Stimulated activated CD8-positive, alpha-beta memory T cell treated with anti-CD3 and anti-CD28 coated beads, Interleukin-12 subunit alpha, Interleukin-12 subunit beta, amount 100 ng/mL, for 1 hour (primary cell): Measurements from ENCODE around the gene MEIS1.
"Not testable (repeated sequence)": the region's sequence is repeated elsewhere in the genome, so short reads cannot be mapped to it uniquely, and the experiment has no call there.

Source experiments
- DNase-seq: peaks from one replicate; pipeline ENCODE4 v3.0.0-alpha.2; 2020; ENCODE audit warnings: low read depth

MEIS1 gene

GRCh38 chr2:66434679-66435548 is at the start of gene MEIS1:
TSS of gene MEIS1 (plus strand) at chr2:66435125. CDS start at chr2:66435857, 732 bp downstream.
- DNase-seq: no peak

GRCh38 chr2:66387016-66387753 is 47.7 kb upstream of the MEIS1 start:
- DNase-seq: no peak

GRCh38 chr2:66389651-66390131 is 45.2 kb upstream of the MEIS1 start:
- DNase-seq: no peak

DNA sequence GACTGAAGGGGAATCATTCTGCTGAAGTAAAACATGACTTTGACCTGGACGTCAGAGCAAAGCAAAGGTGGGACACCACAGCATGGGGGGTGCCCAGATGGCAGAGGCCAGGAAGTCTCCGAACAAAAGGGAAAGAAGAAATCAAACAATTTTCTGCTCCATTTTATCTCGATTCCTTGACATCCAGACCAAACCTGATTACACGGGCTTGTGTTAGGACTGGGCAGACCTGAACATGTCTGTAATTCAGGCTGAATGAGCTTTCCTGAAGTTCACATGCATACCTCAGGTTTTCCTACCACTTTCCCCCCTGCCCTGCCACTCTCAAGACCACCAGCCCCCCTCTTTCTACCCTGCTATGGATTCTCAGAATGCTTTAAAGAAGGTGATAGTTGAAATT is 44.8 kb upstream of the MEIS1 start:
- no peak for DNase-seq

DNA sequence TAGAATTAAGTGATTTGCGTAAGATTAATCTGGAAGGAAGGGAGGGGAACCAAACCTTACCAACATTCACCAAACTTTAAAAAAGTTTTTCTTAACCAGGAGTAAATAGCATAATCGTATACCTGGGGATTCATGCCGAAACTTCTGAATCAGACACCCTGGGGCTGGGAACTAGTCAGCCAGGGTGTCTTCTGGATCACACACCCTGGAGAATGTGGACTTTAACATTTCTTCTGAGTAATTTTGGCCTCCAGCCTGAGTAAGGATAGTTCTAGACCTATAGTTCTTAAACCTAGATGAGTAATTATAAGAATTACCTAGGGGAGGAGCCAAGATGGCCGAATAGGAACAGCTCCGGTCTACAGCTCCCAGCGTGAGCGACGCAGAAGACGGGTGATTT is 44.1 kb upstream of the MEIS1 start:
- no peak for DNase-seq

DNA sequence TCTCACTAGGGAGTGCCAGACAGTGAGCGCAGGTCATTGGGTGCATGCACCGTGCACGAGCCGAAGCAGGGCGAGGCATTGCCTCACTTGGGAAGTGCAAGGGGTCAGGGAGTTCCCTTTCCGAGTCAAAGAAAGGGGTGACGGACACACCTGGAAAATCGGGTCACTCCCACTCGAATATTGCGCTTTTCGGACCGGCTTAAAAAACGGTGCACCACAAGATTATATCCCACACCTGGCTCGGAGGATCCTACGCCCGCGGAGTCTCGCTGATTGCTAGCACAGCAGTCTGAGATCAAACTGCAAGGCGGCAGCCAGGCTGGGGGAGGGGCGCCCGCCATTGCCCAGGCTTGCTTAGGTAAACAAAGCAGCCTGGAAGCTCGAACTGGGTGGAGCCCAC is 43.7 kb upstream of the MEIS1 start:
- DNase-seq: not testable (repeated sequence)

- no peak for DNase-seq
These were observed 29.5 kb upstream of the MEIS1 start for GRCh38 chr2:66405473-66405872.

GRCh38 chr2:66408905-66409304 is 26.0 kb upstream of the MEIS1 start:
- DNase-seq: no peak

GRCh38 chr2:66412874-66413273 is 22.1 kb upstream of the MEIS1 start:
- DNase-seq: no peak

- no peak for DNase-seq
These were observed 20.0 kb upstream of the MEIS1 start for GRCh38 chr2:66414896-66415295.

DNA sequence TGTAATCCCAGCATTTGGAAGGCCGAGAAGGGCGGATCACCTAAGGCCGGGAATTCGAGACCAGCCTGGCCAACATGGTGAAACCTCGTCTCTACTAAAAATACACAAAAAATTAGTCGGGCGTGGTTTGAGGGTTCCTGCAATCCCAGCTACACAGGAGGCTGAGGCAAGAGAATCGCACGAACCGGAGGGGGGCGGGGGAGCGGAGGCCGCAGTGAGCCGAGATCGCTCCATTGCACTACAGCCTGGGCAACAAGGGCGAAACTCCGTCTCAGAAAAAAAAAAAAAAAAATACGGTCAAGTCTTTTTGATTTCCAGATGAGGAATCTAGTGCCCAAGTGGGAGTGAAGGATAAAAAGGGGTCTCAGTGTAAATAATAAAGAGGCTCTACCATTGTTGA is 16.5 kb upstream of the MEIS1 start:
- DNase-seq: no peak

- DNase-seq: no peak
These were observed 13.3 kb upstream of the MEIS1 start for GRCh38 chr2:66421612-66422011.

GRCh38 chr2:66423391-66424124 is 11.4 kb upstream of the MEIS1 start:
- no peak for DNase-seq

DNA sequence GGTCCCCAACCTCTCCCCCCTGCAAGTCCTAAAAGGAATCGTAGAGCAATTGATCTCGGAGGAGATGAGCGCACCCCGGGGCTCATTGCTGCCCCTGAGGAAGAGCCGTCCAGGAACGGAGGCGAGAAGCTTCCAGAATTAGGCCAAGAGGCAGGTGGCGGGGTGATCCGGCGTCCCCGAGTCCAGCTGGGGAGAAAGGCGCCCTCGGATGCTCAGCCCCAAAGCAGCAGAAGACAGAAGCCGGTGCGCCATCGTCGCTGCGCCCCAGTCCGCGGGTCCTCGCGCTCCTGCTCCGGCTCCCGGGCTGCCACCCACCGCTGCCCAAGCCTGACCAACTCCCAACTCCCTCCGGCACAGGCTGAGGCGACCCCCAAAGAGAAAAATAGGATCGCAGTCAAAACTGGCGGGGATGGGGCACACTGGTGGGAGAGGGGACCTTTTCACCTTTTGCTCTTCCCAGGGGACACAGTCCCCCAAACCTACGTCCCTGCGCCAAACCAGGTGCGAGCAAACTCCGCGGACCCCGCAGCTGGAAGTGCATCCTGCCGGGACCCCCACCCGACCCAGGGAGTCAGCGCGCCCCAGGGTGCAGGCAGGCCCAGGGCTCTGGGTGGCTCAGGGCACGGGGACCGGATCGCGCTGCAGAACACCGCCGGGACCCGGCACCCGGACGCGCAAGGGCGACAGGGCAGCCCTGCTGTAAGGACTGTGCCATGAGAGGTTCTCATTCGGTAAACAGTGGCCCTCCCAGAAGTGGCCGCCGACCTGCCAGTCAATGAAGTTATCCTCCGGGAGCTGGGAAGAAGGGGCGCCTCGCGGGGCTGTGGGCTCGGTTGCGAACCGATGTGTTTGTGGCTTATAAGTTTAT is 8.4 kb upstream of the MEIS1 start:
- no peak for DNase-seq

DNA sequence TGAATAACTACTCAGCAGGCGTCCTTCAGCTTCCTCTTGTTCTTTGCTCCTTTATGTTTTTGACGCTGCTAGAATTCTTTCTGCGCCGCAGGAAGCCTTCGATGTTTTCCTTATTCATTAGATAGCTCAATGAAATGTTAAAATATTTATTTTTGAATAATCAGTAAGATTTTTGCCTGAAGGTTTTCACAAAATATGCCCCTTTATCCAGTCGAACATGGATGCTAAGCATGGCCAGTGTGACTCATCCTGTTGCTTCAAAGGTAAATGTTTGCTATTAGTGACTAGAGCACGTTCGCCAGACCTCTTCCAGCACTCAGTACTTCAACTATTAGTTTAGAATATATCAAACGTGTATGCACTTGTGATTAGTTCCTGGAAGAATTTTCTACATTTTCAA is 7.6 kb upstream of the MEIS1 start:
- DNase-seq: no peak

DNA sequence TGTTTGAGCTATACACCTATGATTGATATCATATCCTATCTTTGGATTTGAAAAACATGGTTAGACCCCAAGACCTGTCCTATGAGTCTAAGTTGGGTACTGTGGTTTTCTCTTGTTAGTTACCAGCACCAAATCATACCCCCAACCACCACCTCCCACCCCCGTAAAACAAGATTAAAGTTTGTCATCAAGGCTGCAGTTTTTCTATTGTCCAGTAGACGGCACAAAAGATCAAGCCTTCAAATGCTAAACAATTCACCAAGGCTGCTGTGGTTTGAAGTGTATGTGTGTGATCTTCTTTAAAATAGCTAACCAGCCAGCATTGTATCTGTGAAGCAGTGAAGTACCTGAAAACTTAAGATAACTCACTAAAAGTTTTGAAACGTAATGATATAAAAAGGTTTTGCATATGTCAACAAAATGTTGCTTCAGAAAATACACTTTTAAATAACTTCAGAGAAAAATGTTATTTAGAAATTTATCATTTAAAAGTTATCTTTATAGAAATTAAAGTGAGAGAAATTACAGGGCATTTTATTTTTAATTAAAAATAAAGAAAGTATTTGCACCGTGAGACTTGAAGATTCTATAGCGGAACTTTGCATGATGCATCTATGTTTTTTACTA is 5.8 kb upstream of the MEIS1 start:
- DNase-seq: no peak

DNA sequence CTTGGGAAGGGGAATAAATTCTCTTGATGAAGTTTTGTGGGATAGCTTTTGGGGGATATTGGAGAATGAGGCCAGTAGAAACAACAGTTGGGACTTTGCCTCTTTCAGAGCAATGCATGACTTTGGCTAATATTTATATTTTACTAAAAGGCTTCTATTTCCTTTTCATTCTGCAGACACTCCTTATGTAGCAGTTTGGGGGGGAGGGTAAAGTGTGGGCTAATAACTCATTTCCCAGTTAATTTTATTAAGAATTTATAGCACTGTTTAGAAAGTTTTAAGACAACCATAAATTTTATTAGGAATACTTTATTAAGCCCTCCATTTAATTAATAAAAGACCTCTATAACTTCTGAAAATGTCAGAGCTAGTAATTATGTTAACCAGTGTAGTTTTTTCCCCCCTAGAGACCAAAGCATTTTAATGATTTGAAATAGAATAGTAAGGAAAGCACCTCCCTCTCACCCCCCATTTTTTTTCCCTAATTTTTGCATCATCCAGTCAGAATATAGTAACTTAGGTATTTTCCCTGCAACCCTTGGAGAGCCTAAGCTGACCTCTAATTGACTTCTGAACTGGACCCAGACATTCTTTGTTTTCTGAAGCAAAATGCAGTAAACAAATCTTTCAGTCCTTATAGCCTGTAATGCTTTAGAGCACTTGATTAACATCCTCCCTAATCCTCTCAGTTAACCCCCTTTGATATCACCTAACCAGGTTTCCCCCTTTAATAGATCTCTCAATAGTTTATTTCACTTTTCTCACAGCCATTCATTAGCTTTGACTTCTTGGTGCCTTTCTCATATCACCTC is 5.0 kb upstream of the MEIS1 start:
- DNase-seq: no peak

DNA sequence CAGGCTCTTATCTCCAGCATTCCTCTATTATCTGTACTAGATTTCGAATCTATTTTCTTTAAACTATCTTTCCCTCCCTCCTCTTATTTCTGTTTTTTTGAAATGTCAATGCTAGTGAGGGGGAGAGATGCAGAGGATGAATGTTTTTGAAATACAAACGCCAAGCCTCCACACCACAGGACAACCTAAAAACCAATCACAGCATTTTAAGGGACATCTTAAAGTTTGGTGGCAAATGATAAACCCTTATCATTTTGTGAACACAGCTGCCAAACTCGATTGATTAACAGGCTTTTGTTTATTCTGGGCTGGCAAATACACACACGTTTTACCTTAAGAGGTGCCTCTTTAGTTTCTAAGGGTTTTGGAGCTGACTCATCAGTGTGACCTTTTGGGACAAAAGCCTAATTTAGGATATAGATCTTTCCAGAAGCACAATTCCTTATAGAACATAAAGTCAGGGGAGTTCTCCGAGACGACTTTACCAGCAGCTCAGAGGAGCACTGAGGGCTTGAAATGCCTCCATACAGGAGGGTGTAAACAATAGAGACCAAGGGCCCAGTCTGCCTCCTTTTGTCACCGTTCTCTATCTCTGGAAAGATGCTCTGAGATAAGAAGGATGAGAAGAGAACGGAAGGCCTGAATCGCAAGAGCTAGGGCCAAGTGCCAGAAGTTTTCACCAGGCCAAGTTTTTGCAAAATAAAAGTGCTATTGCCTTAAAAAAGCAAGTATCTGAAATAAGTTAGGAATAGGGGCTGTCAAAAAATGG is 4.2 kb upstream of the MEIS1 start:
- no peak for DNase-seq

- DNase-seq: no peak
These were observed 3.7 kb upstream of the MEIS1 start for GRCh38 chr2:66431274-66431642.
